Right lobe of liver (tissue), 6 donors: ENCODE measurements around the gene ZNF503. TPM values are rescaled to one million over a fixed set of nuclear protein-coding genes. Genes with fewer than 3 reads are reported as not detected.

ENCODE experiments used
- ATAC-seq, 4 donors: fragments of 200-7000 bp; cut with Tn5 transposase; one replicate each; pipeline ENCODE4 v1.9.1; 2020; ENCODE audit warnings: mild to moderate bottlenecking in 4 of 4, moderate library complexity in 4 of 4
- DNase-seq, 3 donors: peaks; one replicate each; pipeline ENCODE4 v3.0.0-alpha.2; 2020
- H3K27ac ChIP-seq, 3 donors: fragments of 200-600 bp; one replicate each; pipeline ENCODE4 v1.8.0; 2022
- H3K27me3 ChIP-seq, 2 donors: fragments of 200-600 bp; one replicate each; pipeline ENCODE4 v1.8.0; 2022
- H3K36me3 ChIP-seq, 4 donors: fragments of 200-600 bp; sonication (generic) in 1 of 4; one replicate each; pipeline versions ENCODE4 v1.5.1 to v1.8.0; 2017 to 2022; ENCODE audit warnings: control low read depth in 1 of 4
- H3K4me1 ChIP-seq, 4 donors: fragments of 200-600 bp; sonication (generic) in 1 of 4; one replicate each; pipeline versions ENCODE4 v1.5.1 to v1.8.0; 2017 to 2022; ENCODE audit warnings: control low read depth in 1 of 4
- H3K4me3 ChIP-seq, 3 donors: fragments of 200-600 bp; one replicate each; pipeline ENCODE4 v1.8.0; 2022
- H3K9me3 ChIP-seq, 4 donors: fragments of 200-600 bp; sonication (generic) in 1 of 4; one replicate each; pipeline versions ENCODE4 v1.5.1 to v1.8.0; 2017 to 2022; ENCODE audit warnings: control low read depth in 1 of 4
- POLR2A ChIP-seq: fragments of 450-650 bp; IDR thresholded peaks from one replicate; pipeline ENCODE4 v1.6.1; 2017; ENCODE audit warnings: antibody characterized with exemption, mild to moderate bottlenecking
- WGBS: methylation state at CpG from one replicate; pipeline ENCODE4 v1.1.6; 2018; ENCODE audit warnings: low coverage, low lambda C conversion rate; ENCODE audit not compliant: insufficient coverage; ENCODE audit errors: missing lambda C conversion rate; 5-methylcytosine and 5-hydroxymethylcytosine counted together
- intact Hi-C, 2 donors: fragments of 100-400 bp; cut with DNase I; formaldehyde crosslinking; loops; one replicate each; pipeline versions ENCODE4 v1.11.2 to v1.14.1; 2022
- total RNA-seq, 6 experiments: library from RNA; depleted of rRNA in 2 of 6; stranded (reverse); fragments of >200 nt in 2 of 6; fragmentation: NEBNext Ultra II Directional in 3 of 6; extraction: Animal tissue kit (Norgen Biotek cat#: 25700) in 3 of 6; gene quantifications; one replicate each; pipeline versions ENCODE4 v1.1.0 to v1.2.4, GENCODE V29; 2016 to 2023
- TF ChIP-seq, protein P1 (sequence below), 4 donors: fragments of 200-600 bp in 3 of 4; fragments of 450-650 bp in 1 of 4; IDR thresholded peaks; one replicate each; pipeline versions ENCODE4 v1.5.1 to v1.8.0; 2016 to 2022; ENCODE audit warnings: antibody characterized with exemption in 4 of 4, mild to moderate bottlenecking in 2 of 4
- donor health status: DM: no; HTN: yes; CAD: no.
- donor health status: DM: no; HTN: no; CAD: no.
- donor health status: DM: no; HTN: no; CAD: no.
- donor health status: DM: no; HTN: yes; CAD: no.
- donor health status: DM: no; HTN: yes; CAD: no.

ZNF503 gene
- total RNA-seq, 6 experiments from 2014 or later, result 2.9 to 7.1 (median 5.4) TPM

DNA sequence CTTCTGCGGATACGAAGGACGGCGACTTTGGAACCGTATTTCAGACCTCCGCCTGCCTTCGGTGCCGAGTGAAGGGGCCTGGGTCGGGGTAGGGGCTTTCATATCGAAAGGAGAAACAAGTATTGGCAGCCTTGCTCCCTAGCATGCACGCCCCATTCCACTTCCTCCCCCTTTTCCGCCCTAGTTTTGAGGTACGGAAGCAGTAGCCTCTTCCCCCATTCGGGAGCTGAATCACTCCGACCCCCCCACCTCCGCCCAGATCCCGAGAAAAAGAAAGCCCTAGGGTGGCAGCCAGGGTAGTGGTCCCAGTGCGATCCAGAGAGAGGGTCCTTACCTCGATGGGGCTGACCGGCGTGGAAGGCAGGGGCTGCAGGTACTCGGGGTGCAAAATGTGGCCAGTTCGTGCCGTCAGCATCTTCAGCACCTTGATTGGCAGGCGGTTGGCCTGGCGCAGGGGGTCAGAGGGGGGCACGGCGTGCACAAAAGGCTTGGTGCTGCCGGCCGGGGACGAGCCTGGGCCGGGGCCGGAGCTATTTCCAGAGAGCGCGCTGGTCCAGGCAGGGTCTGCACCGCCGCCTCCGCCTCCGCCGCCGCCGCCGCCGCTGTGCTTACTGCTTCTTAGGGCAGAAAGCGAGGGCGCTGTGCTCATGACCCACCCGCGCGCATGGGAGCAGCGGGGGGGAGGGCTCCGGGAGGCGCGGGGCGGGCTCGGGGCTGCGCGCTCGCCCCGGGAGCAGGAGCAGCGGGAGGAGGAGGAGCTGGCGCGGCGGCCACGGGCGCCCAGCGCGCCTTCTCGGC, 594 bp downstream of the ZNF503 start:
- 0% methylated on average over 24 of the region's 68 CpGs for WGBS
- intact Hi-C loops, result loop anchor here (5.0 to 10.0 kb wide), 4 partner anchors 194 to 1146 kb away; no protein-coding TSS in a partner anchor
- Histone ChIP-seq H3K27ac (peak overlapping the region; percentile 92 to 97 (median 93)), H3K9me3 (no peaks in the 10 kb centered on the region), H3K4me3 (peak overlapping the region; percentile 86 to 95 (median 92)), H3K27me3 (no peaks in the 10 kb centered on the region), H3K36me3 (peaks cover 0 to 6% (median 0%) of the 10 kb centered on the region in 4 donors), H3K4me1 (peaks cover 0 to 7% (median 2%) of the 10 kb centered on the region in 4 donors)
- ATAC-seq (peak; percentile 8 to 42 (median 36)), DNase-seq (peak; percentile 76 to 78 (median 77))
- TF ChIP-seq, protein P1, sequence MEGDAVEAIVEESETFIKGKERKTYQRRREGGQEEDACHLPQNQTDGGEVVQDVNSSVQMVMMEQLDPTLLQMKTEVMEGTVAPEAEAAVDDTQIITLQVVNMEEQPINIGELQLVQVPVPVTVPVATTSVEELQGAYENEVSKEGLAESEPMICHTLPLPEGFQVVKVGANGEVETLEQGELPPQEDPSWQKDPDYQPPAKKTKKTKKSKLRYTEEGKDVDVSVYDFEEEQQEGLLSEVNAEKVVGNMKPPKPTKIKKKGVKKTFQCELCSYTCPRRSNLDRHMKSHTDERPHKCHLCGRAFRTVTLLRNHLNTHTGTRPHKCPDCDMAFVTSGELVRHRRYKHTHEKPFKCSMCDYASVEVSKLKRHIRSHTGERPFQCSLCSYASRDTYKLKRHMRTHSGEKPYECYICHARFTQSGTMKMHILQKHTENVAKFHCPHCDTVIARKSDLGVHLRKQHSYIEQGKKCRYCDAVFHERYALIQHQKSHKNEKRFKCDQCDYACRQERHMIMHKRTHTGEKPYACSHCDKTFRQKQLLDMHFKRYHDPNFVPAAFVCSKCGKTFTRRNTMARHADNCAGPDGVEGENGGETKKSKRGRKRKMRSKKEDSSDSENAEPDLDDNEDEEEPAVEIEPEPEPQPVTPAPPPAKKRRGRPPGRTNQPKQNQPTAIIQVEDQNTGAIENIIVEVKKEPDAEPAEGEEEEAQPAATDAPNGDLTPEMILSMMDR (IDR thresholded peaks at IDR 0.05), result no peak
- no peak for TF ChIP-seq POLR2A

DNA sequence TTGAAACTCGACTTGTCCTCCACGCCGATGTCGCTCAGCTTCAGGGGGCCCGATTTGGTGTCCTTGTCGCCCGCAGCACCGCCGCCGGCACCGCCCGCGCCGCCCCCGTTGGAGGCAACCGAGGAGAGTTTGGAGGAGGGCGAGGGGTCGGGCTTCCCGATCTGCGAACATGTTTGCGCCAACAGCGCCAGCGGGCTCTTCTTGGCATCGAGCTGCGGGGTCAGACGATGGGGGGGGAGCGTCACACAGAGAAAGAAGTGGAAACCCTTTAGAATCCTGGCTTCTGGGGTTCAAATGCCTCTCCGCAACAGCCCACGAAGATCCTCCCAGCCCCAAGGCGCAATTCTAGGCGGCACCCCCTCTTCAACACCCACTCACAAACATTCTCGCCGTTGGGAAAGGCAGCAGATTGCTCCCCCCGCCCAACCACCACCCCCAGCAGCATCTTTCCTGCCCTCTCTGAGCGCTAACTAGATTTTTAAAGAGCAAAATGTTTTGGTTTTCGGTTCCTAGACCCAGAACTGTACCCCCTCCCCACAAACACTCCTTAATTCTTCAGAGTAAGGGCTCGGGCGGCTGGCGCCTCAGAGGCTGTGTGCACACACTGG, 1.3 kb downstream of the ZNF503 start:
- Histone ChIP-seq H3K4me3 (peak overlapping the region; percentile 86 to 95 (median 92)), H3K36me3 (peaks cover 0 to 6% (median 0%) of the 10 kb centered on the region in 4 donors), H3K27me3 (no peaks in the 10 kb centered on the region), H3K9me3 (no peaks in the 10 kb centered on the region), H3K27ac (peak overlapping the region; percentile 92 to 97 (median 93)), H3K4me1 (peaks cover 0 to 13% (median 2%) of the 10 kb centered on the region in 4 donors)
- DNase-seq (peak in 1 of 3 donors; percentile 66), ATAC-seq (no peak)
- intact Hi-C loops, result loop anchor here (5.0 to 10.0 kb wide), 4 partner anchors 195 to 1147 kb away; no protein-coding TSS in a partner anchor
- 1% methylated on average over 10 of the region's 39 CpGs for WGBS
- TF ChIP-seq, protein P1 (IDR thresholded peaks at IDR 0.05), result no peak
- no peak for TF ChIP-seq POLR2A

DNA sequence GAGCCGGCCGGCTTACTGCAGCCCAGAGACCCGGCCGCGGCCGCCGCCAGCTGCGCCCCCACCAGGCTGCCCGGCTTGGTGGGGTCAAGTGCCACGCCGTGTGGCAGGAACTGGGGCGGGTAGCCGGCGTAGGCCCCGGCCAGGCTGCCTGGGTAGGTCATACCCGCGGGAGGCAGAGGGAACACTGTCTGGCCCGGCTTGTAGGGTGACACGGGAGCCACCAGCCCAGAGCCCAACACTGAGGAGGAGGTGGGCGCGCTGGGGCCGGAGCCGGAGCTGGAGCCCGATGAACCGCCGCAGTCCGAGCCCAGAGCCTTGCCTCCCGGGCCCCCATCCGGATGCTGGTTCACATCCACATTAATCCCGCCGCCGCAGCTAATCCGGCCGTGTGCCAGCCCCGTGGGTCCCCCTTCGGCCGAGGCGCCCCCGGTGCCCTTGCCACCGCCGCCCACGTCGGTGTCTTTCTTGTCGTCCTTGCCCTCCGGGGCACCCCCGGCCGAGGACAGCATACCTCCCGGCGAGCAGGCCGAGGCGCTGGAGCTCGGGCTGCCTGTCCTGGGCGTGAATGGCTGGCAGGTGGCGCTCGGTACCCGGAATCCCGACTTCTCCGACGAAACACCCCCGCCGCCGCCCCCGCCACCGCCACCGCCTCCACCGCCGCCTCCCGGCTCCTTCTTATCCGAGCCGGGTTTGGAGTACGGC, 2.0 kb downstream of the ZNF503 start:
- 0% methylated on average over 7 of the region's 71 CpGs for WGBS
- H3K27me3 ChIP-seq, result no peaks in the 10 kb centered on the region
- H3K27ac ChIP-seq, result peak overlapping the region; percentile 92 to 97 (median 93)
- H3K9me3 ChIP-seq, result no peaks in the 10 kb centered on the region
- TF ChIP-seq, protein P1 (IDR thresholded peaks at IDR 0.05), result peak; percentile 29 to 81 (median 72)
- TF ChIP-seq POLR2A, result no peak
- H3K36me3 ChIP-seq, result peaks cover 0 to 6% (median 0%) of the 10 kb centered on the region in 4 donors
- H3K4me1 ChIP-seq, result peaks cover 0 to 13% (median 2%) of the 10 kb centered on the region in 4 donors
- intact Hi-C loops, result loop anchor here (5.0 to 10.0 kb wide), 6 partner anchors 195 to 1148 kb away; no protein-coding TSS in a partner anchor
- peak overlapping the region; percentile 86 to 95 (median 92) for H3K4me3 ChIP-seq
- ATAC-seq (peak; percentile 22 to 45 (median 38)), DNase-seq (peak; percentile 87 to 89 (median 88))
